Activated CD4-positive, alpha-beta T cell treated with anti-CD3 and anti-CD28 coated beads for 1 hour (primary cell): ENCODE results near the gene BLTP1.

Source experiments
- DNase-seq: peaks from one replicate; pipeline ENCODE4 v3.0.0-alpha.2; 2020

Gene BLTP1

DNA sequence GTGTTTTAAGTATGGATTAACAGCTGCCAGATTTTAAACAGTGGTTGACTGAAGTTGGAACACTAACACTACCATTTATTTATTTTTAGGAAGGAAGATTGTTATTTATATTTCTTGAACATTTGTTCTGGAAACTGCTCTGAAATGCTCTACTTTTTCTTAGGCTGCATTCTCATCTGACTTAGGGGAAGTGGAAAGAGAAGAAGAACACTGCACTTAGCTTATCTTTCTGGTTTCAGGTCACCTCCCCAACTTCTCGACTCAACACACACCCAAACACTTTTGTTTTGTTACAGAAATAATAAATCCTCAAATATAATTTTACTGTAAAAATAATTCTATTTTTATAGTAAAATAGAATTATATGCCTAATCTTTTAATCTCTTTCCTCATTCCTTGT lies 18.6 kb downstream of the BLTP1 start:
- DNase-seq, result no peak

- DNase-seq, result no peak
Measured at GRCh38 chr4:122171323-122171722, 19.2 kb downstream of the BLTP1 start.

DNA sequence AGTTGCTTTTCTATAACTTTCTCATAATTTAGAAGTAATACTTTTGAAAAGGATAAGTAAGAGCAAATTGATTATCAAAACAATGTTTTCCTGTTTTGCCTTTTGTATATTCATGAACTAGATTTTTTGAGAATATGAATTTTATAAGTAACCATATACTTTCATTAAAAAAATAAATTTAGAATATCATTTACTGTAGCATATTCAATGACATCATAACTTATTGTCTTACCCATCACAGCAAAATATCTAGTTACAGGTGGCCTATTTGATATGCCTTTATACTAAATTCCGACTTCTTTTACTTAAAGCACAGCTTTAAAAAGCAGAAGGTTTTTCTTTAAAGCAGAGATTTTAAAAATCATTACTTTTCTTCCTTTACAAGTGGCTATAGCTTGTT lies 20.1 kb downstream of the BLTP1 start:
- DNase-seq, result no peak

- DNase-seq, result no peak
Measured at GRCh38 chr4:122178961-122179360, 26.8 kb downstream of the BLTP1 start.

- no peak for DNase-seq
Measured at GRCh38 chr4:122195718-122196117, 43.6 kb downstream of the BLTP1 start.
